Endometrium (tissue), 2 donors: Measurements from ENCODE around the gene NCOA3.
"Not testable (repeated sequence)": the region's sequence is repeated elsewhere in the genome, so short reads cannot be mapped to it uniquely, and the experiment has no call there.

Experiments
- FAIRE-seq: peaks from 2 replicates; lab custom pipeline; 2012; peaks lifted over from hg19 to GRCh38; lab: Jason Lieb, UNC
- donor health status: control.
- donor health status: control.

Gene NCOA3

GRCh38 chr20:47500554-47500953, 1.1 kb upstream of the NCOA3 start:
- FAIRE-seq: no peak

GRCh38 chr20:47501116-47501481, 588 bp upstream of the NCOA3 start:
- FAIRE-seq: no peak

- no peak for FAIRE-seq
Observed at GRCh38 chr20:47502271-47503239, 868 bp downstream of the NCOA3 start.

- no peak for FAIRE-seq
Observed at GRCh38 chr20:47503685-47504084, 2.0 kb downstream of the NCOA3 start.

GRCh38 chr20:47506335-47506734, 4.6 kb downstream of the NCOA3 start:
- FAIRE-seq: no peak

GRCh38 chr20:47506850-47507249, 5.2 kb downstream of the NCOA3 start:
- no peak for FAIRE-seq

GRCh38 chr20:47507275-47507981, 5.7 kb downstream of the NCOA3 start:
- FAIRE-seq: not testable (repeated sequence)

GRCh38 chr20:47508278-47508677, 6.6 kb downstream of the NCOA3 start:
- FAIRE-seq: no peak

- no peak for FAIRE-seq
Observed at GRCh38 chr20:47509104-47509661, 7.5 kb downstream of the NCOA3 start.

- FAIRE-seq: no peak
Observed at GRCh38 chr20:47509685-47510084, 8.0 kb downstream of the NCOA3 start.

- no peak for FAIRE-seq
Observed at GRCh38 chr20:47515843-47516242, 14.2 kb downstream of the NCOA3 start.

- no peak for FAIRE-seq
Observed at GRCh38 chr20:47521059-47521808, 19.5 kb downstream of the NCOA3 start.

GRCh38 chr20:47524015-47524784, 22.5 kb downstream of the NCOA3 start:
- no peak for FAIRE-seq

GRCh38 chr20:47527004-47527800, 25.5 kb downstream of the NCOA3 start:
- FAIRE-seq: no peak

GRCh38 chr20:47529840-47530239, 28.2 kb downstream of the NCOA3 start:
- no peak for FAIRE-seq

- no peak for FAIRE-seq
Observed at GRCh38 chr20:47531458-47531857, 29.8 kb downstream of the NCOA3 start.

GRCh38 chr20:47532002-47532401, 30.3 kb downstream of the NCOA3 start:
- FAIRE-seq: no peak

GRCh38 chr20:47533518-47534062, 31.9 kb downstream of the NCOA3 start:
- FAIRE-seq: no peak

GRCh38 chr20:47534405-47534804, 32.7 kb downstream of the NCOA3 start:
- no peak for FAIRE-seq

- FAIRE-seq: no peak
Observed at GRCh38 chr20:47535088-47535487, 33.4 kb downstream of the NCOA3 start.
